ENCODE measurements around the gene SPEN. TPM values are rescaled to one million over a fixed set of nuclear protein-coding genes. Genes with fewer than 3 reads are reported as not detected.

SPEN gene
- total and polyA plus RNA-seq, 9 of the 15 experiments (the other 6 are each of a cell fraction or from before 2014, with no cell fraction given), result 5.7 to 87.5 (median 27.2) TPM

GRCh38 chr1:15834406-15835204, 12.9 kb upstream of the SPEN start (continued):
- TF ChIP-seq, protein P1, sequence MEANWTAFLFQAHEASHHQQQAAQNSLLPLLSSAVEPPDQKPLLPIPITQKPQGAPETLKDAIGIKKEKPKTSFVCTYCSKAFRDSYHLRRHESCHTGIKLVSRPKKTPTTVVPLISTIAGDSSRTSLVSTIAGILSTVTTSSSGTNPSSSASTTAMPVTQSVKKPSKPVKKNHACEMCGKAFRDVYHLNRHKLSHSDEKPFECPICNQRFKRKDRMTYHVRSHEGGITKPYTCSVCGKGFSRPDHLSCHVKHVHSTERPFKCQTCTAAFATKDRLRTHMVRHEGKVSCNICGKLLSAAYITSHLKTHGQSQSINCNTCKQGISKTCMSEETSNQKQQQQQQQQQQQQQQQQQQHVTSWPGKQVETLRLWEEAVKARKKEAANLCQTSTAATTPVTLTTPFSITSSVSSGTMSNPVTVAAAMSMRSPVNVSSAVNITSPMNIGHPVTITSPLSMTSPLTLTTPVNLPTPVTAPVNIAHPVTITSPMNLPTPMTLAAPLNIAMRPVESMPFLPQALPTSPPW (CRISPR knock-in tag; IDR thresholded peaks at IDR 0.05), result peak; percentile 94
- TF ChIP-seq CREB1 (IDR thresholded peaks at IDR 0.05) (peak; percentile 67), CREB1 (CRISPR knock-in tag; IDR thresholded peaks at IDR 0.05) (peak; percentile 53), ZFX (CRISPR knock-in tag; IDR thresholded peaks at IDR 0.05) (peak; percentile 83), LCOR (CRISPR knock-in tag; IDR thresholded peaks at IDR 0.05) (peak; percentile 77; the same call in 1 of the 2 replicates), HEY1 (CRISPR knock-in tag; IDR thresholded peaks at IDR 0.05; ENCODE audit: borderline replicate concordance) (peak; percentile 66; the same call in 1 of the 2 replicates), KAT7 (CRISPR knock-in tag; IDR thresholded peaks at IDR 0.05; ENCODE audit: borderline replicate concordance) (peak; percentile 82; the same call in 1 of the 2 replicates), ARHGAP35 (IDR thresholded peaks at IDR 0.05; ENCODE audit: partially characterized antibody) (no peak), RUNX1 (IDR thresholded peaks at IDR 0.05; ENCODE audit: low read depth) (0 out of 2 replicates have a peak, but pooled peaks have one; percentile 16), TRIM24 (IDR thresholded peaks at IDR 0.05) (peak in 1 of 2 experiments; percentile 18; a peak in 1 of 4 replicates), ZNF232 (CRISPR knock-in tag; IDR thresholded peaks at IDR 0.05) (peak; percentile 40; the same call in 1 of the 2 replicates), PRPF4 (IDR thresholded peaks at IDR 0.05; ENCODE audit: insufficient read depth, low read depth, low read length, poor library complexity, severe bottlenecking) (peak; percentile 46), JUND (IDR thresholded peaks at IDR 0.05; ENCODE audit: borderline replicate concordance, low read depth, low read length) (peak; percentile 69), JUND (tag; IDR thresholded peaks at IDR 0.05; ENCODE audit: borderline replicate concordance, low read depth, low read length) (no peak; the same call in 2 of the 3 replicates), HMBOX1 (IDR thresholded peaks at IDR 0.05) (no peak), TEAD2 (tag; IDR thresholded peaks at IDR 0.05) (no peak), ASH1L (IDR thresholded peaks at IDR 0.05; ENCODE audit: borderline replicate concordance, low read depth, partially characterized antibody) (peak; percentile 46), MAZ (CRISPR knock-in tag; conservative IDR thresholded peaks at IDR 0.05 in 1 of 2, IDR thresholded peaks at IDR 0.05 in 1 of 2) (peak; percentile 93 to 97), POLR2AphosphoS2 (IDR thresholded peaks at IDR 0.05; ENCODE audit: low read length) (no peak; the same call in 1 of the 2 replicates), CREM (IDR thresholded peaks at IDR 0.05; ENCODE audit: low read depth) (peak; percentile 86), CCAR2 (IDR thresholded peaks at IDR 0.05; ENCODE audit: low read depth, low read length) (no peak), HES1 (IDR thresholded peaks at IDR 0.05; ENCODE audit: low read depth) (peak; percentile 22; the same call in 1 of the 2 replicates)
- TF ChIP-seq, protein P2, sequence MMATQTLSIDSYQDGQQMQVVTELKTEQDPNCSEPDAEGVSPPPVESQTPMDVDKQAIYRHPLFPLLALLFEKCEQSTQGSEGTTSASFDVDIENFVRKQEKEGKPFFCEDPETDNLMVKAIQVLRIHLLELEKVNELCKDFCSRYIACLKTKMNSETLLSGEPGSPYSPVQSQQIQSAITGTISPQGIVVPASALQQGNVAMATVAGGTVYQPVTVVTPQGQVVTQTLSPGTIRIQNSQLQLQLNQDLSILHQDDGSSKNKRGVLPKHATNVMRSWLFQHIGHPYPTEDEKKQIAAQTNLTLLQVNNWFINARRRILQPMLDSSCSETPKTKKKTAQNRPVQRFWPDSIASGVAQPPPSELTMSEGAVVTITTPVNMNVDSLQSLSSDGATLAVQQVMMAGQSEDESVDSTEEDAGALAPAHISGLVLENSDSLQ (IDR thresholded peaks at IDR 0.05), result peak; percentile 68
- TF ChIP-seq, protein P3, sequence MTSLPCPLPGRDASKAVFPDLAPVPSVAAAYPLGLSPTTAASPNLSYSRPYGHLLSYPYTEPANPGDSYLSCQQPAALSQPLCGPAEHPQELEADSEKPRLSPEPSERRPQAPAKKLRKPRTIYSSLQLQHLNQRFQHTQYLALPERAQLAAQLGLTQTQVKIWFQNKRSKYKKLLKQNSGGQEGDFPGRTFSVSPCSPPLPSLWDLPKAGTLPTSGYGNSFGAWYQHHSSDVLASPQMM (CRISPR knock-in tag; IDR thresholded peaks at IDR 0.05), result no peak

All from K562 (cell line).